ENCODE results near the gene TM9SF3. TPM values are rescaled to one million over a fixed set of nuclear protein-coding genes. Genes with fewer than 3 reads are reported as not detected.

The TM9SF3 gene
- total RNA-seq, 4 donors from 2014 or later: 64.4 to 129 (median 95.8) TPM

DNA sequence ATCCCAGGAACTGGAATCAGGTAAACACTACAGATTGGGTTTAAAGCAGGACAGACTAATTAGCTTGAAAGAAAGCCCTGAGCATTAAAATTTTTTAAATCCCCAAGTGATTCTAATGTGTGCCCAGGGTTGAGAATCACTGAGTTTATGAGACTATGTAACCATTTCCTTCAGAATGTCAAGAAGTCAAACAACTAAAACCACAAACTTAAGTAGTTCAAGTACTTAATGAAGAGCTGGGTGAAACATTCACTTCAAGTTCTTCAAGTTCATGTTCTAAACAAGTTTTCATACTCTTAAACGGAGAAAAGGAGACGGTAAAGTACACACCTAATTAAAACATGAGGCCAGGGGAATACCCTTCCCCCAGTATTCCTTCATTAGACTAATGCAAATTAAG, 44.9 kb downstream of the TM9SF3 start:
- no peaks in the 10 kb centered on the region for H3K9me3 ChIP-seq
- no peaks in the 10 kb centered on the region for H3K27me3 ChIP-seq
- TF ChIP-seq, protein P1, sequence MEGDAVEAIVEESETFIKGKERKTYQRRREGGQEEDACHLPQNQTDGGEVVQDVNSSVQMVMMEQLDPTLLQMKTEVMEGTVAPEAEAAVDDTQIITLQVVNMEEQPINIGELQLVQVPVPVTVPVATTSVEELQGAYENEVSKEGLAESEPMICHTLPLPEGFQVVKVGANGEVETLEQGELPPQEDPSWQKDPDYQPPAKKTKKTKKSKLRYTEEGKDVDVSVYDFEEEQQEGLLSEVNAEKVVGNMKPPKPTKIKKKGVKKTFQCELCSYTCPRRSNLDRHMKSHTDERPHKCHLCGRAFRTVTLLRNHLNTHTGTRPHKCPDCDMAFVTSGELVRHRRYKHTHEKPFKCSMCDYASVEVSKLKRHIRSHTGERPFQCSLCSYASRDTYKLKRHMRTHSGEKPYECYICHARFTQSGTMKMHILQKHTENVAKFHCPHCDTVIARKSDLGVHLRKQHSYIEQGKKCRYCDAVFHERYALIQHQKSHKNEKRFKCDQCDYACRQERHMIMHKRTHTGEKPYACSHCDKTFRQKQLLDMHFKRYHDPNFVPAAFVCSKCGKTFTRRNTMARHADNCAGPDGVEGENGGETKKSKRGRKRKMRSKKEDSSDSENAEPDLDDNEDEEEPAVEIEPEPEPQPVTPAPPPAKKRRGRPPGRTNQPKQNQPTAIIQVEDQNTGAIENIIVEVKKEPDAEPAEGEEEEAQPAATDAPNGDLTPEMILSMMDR (IDR thresholded peaks at IDR 0.05): no peak
- TF ChIP-seq POLR2A (IDR thresholded peaks at IDR 0.05): no peak
- H3K4me3 ChIP-seq: no peak overlapping the region
- no peak for DNase-seq
- H3K36me3 ChIP-seq: peaks cover 0 to 74% (median 0%) of the 10 kb centered on the region in 3 donors
- no peaks in the 10 kb centered on the region for H3K4me1 ChIP-seq
- no peak overlapping the region for H3K27ac ChIP-seq

- Histone ChIP-seq H3K36me3 (peaks cover 0 to 57% (median 0%) of the 10 kb centered on the region in 3 donors), H3K4me1 (no peaks in the 10 kb centered on the region), H3K27me3 (no peaks in the 10 kb centered on the region), H3K9me3 (no peaks in the 10 kb centered on the region), H3K4me3 (no peak overlapping the region), H3K27ac (no peak overlapping the region)
- no peak for TF ChIP-seq POLR2A (IDR thresholded peaks at IDR 0.05)
- TF ChIP-seq, protein P1 (IDR thresholded peaks at IDR 0.05): no peak
- no peak for DNase-seq
Measured at GRCh38 chr10:96540240-96540639, 46.6 kb downstream of the TM9SF3 start.

DNA sequence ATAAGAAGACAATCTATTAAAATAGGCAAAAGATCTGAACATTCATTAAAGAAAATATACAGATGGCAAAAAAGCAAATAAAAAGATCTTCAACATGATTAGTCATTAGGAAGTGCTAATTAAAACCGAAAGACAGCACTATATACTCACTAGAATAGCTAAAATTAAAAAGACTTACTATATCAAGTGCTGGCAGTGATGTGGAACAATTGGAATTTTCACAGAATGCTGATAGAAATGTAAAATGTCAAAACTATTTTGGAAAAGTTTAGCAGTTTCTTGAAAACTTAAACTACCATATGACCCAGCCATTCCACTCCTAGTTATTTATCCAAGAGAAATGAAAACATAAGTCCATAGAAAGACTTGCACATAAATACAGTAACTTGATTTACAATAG, 48.1 kb downstream of the TM9SF3 start:
- no peaks in the 10 kb centered on the region for H3K4me1 ChIP-seq
- no peaks in the 10 kb centered on the region for H3K9me3 ChIP-seq
- no peak overlapping the region for H3K27ac ChIP-seq
- DNase-seq: no peak
- H3K27me3 ChIP-seq: no peaks in the 10 kb centered on the region
- no peak overlapping the region for H3K4me3 ChIP-seq
- peaks cover 0 to 43% (median 0%) of the 10 kb centered on the region in 3 donors for H3K36me3 ChIP-seq
- TF ChIP-seq POLR2A (IDR thresholded peaks at IDR 0.05): no peak
- TF ChIP-seq, protein P1 (IDR thresholded peaks at IDR 0.05): no peak

DNA sequence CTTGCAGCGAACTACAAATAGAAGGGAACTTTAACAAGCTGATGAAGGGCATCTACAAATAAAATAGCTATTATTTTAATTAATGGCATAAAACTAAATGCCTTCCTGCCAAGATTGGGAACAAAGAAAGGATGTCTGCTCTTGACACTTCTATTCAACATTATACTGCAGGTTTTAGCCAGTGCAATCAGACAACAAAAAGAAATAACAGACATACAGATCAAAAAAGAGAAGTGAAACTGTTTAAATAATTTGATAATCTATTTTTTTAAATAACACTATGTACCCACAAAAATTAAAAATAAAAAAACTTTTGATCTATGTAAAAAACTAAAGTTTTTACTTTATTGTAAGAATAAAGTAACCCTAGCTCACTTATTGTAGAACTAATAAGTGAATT, 50.7 kb downstream of the TM9SF3 start:
- no peaks in the 10 kb centered on the region for H3K9me3 ChIP-seq
- H3K27me3 ChIP-seq: no peaks in the 10 kb centered on the region
- no peak overlapping the region for H3K27ac ChIP-seq
- TF ChIP-seq POLR2A (IDR thresholded peaks at IDR 0.05): no peak
- TF ChIP-seq, protein P1 (IDR thresholded peaks at IDR 0.05): no peak
- DNase-seq: no peak
- H3K36me3 ChIP-seq: peaks cover 0 to 33% (median 0%) of the 10 kb centered on the region in 3 donors
- H3K4me3 ChIP-seq: no peak overlapping the region
- H3K4me1 ChIP-seq: no peaks in the 10 kb centered on the region

- no peaks in the 10 kb centered on the region for H3K9me3 ChIP-seq
- no peak for DNase-seq
- no peaks in the 10 kb centered on the region for H3K4me1 ChIP-seq
- H3K4me3 ChIP-seq: no peak overlapping the region
- peaks cover 0 to 47% (median 0%) of the 10 kb centered on the region in 3 donors for H3K36me3 ChIP-seq
- no peaks in the 10 kb centered on the region for H3K27me3 ChIP-seq
- H3K27ac ChIP-seq: no peak overlapping the region
- TF ChIP-seq, protein P1 (IDR thresholded peaks at IDR 0.05): no peak
- no peak for TF ChIP-seq POLR2A (IDR thresholded peaks at IDR 0.05)
Measured at GRCh38 chr10:96532523-96532922, 54.3 kb downstream of the TM9SF3 start.
